SK-N-DZ (cell line): Measurements from ENCODE around the gene BPIFB1. TPM values are rescaled to one million over a fixed set of nuclear protein-coding genes. Genes with fewer than 3 reads are reported as not detected.

Source experiments
- DNase-seq: peaks from one replicate; pipeline ENCODE4 v3.0.0-alpha.2; 2015; ENCODE audit warnings: low spot score
- polyA plus RNA-seq, 2 experiments: library from polyadenylated mRNA; depleted of rRNA; stranded (reverse); fragments of >200 nt; gene quantifications; 2 replicates each; pipeline ENCODE4 v1.2.3, GENCODE V29; 2014

Gene BPIFB1, protein sequence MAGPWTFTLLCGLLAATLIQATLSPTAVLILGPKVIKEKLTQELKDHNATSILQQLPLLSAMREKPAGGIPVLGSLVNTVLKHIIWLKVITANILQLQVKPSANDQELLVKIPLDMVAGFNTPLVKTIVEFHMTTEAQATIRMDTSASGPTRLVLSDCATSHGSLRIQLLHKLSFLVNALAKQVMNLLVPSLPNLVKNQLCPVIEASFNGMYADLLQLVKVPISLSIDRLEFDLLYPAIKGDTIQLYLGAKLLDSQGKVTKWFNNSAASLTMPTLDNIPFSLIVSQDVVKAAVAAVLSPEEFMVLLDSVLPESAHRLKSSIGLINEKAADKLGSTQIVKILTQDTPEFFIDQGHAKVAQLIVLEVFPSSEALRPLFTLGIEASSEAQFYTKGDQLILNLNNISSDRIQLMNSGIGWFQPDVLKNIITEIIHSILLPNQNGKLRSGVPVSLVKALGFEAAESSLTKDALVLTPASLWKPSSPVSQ
- not detected in 2 replicates for polyA plus RNA-seq (2014; cell fraction: cytosol; rRNA removed)
- not detected in 2 replicates for polyA plus RNA-seq (2014; cell fraction: nucleus; rRNA removed)

DNA sequence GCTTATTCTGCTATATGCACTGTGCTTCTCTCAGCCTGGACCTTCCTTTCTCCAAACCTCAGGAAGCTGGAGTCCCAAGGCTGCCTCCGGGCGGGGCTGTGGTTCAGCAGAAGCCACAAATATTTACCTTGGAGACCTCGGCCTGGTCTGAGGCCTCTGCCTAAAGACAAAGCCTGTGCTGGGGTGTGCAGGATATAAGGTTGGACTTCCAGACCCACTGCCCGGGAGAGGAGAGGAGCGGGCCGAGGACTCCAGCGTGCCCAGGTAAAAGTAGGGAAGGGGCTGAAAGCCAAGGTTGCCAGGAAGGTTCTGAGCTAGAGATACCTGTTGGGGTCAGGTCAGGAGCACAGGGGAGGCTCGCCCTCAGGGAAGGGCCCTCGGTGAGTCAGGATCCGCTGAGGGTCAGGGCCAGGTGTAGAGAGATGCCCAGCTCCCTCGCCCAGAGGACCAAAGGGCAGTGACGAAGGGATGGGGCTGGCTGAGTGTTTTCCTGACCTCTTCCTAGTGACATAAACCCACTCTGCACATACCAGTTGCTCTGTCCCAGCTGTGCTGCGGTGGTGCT, at the start of gene BPIFB1:
Gene BPIFB1, plus strand, starts transcription at position 224 of the 565 bp plus-strand sequence. CDS start 2,860 bp downstream, outside the sequence.
- no peak for DNase-seq

DNA sequence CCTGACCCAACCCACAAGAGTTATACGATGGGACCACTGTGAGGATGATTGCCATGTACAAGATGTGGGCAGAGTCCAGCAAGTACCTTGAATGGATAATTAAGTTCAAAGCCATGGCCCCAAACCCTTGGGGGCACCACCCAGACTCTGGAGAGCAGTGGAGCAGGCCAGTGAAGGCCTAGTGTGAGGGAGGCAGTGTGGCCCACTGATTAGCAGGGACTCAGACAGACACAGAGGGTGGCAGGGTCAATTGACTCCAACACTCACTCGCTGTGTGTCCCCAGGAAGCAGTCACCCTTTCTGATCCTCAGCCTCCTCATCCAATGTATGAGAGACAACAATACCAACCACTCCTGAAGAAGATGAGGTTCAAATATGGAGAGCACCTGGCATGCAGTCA, 49.0 kb upstream of the BPIFB1 start:
- DNase-seq: no peak

DNA sequence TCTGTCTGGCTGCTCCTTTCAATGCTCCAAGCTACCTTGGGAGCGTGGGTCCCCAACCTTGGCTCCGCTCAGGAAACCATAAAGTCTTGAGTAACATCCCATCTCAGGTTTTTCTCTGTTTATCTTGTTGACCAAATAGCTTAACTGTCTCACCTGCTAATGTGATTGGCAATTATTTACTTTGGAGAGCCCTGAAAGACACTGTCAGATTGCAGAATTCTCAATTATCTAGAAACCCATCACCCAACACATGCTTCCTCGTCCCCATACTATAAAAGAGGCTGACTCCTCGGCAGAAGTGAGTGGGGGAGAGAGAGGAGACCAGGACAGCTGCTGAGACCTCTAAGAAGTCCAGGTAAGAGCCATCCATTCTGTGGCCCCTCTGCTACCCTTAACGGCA, 47.3 kb upstream of the BPIFB1 start, which contains the start of gene BPIFA1:
Gene BPIFA1, plus strand, starts transcription at position 301 of the 400 bp plus-strand sequence. CDS start 1,716 bp downstream, outside the sequence.
- no peak for DNase-seq

DNA sequence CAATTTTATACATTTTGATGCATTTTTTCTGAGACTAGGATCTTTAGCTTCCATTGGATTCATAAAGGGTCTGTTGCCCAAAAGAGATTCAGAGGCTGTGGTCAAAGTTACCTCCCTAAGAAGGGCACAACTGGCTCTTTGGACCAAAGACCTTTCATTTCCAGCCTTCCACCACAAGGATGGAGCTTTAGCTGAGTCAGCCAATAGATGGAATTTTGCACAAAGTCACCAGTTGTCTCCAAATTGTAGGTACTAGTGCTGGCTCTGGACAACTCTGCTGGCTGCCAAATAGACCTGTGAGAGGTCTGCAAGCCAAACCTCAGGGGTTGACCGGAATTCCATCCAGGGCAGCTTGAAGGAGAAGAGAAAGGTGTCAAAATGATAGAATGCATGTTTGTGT, 46.7 kb upstream of the BPIFB1 start:
- no peak for DNase-seq

DNA sequence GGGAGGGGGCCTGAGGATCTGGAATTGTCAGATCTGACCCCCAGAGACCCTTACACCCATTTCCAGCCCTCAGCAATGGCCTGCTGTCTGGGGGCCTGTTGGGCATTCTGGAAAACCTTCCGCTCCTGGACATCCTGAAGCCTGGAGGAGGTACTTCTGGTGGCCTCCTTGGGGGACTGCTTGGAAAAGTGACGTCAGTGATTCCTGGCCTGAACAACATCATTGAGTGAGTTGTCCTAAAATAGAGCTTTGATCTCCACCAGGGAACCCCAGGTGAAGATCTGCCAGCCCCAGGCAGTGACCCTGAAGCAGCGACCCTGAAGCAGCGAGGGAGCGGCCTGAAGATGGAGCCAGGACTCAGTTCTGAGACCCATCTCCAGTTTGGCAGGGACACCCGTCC, 45.0 kb upstream of the BPIFB1 start:
- no peak for DNase-seq

DNA sequence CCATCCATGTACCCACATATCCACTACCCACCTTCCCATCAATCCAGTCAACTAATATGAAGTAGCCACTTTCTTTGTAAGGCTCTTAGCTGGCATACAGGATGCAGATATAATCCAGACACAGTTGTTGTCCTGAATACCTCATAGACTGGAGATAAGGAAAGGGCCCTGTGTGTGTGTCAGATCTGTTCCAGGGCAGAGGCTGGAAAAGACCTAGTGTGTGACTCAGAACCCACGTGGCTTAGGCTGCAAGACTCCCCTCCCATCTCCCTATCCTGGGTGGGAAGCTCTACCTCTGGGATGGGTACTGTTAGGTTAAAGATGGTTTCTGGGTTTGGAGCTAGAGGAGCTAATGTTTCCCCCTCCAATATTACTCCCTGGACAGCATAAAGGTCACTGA, 43.6 kb upstream of the BPIFB1 start:
- DNase-seq: no peak

DNA sequence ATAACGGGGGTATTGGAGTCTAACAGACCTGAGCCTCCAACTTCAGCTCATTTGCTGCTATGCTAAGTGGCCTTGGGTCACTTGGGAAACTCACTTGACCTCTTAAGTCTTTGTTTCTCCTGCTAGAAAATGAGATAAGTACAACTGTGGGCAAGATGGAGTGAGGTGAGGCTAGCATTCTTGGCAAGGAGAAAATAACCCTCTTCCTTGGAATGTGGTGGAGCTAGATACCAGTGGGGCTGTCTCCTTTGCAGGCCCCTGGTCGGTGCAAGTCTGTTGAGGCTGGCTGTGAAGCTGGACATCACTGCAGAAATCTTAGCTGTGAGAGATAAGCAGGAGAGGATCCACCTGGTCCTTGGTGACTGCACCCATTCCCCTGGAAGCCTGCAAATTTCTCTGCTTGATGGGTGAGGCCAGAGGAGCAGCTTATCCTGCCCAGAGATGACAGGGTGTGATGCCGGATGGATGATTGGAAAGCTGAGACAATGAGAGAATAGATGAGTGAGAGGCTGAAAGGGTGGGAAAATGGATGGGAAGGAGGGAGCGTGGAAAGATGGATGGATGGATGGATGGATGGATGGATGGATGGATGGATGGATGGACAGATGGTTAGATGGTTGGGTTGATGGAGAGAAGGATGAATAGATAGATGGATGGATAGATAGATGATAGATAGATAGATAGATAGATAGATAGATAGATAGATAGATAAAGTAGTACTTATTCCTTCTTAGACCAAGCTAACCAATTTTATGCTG, 42.9 kb upstream of the BPIFB1 start:
- DNase-seq: no peak

DNA sequence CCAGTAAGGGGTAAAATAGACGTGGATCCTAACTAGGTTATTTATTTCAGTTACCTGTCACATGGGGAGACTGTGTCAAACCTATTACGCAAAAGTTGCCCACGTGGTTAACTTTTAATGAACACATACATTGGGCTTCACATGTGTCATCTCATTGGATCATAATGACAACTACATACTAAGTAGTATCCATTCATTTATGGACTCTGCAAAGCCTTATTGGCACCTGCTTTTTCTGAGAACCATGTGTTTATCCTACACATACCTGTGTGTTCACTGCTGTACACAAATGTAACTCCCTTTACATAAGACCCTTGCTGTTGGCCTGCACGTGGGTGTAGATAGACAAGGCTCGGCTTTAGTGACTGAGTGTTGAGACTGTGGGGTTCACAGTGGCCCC, 42.1 kb upstream of the BPIFB1 start:
- no peak for DNase-seq

DNA sequence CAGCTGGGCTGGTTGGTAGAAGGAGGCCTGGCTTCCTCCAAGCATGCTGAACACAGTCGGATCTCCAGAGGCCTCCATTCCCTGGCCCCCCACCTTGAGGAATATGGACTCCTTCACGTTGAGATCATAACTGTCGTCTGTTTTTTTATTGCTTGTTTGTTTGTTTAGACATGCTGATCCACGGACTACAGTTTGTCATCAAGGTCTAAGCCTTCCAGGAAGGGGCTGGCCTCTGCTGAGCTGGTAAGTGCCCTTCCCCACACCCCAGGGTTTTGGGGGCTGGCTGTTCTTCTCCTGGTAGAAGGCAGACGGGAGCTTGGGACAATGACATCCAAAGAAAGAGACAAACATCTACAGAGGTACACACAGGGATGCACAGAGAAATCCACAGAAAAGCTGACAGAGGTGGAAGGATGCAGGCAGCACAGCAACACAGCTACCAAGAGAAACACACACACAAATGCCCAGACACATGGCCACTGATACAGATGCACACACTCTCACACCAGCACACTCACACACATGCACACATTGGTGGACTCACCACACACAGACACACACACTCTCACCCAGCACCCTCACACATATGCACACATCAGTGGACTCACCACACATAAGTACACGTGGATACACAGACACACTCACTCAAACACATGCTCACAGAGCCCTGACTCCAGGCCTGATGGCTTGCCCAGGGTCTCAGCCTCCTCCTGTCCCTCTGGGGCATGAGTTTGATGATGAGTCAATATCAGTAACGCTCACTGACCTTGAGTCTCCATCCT, 40.5 kb upstream of the BPIFB1 start:
- DNase-seq: no peak

DNA sequence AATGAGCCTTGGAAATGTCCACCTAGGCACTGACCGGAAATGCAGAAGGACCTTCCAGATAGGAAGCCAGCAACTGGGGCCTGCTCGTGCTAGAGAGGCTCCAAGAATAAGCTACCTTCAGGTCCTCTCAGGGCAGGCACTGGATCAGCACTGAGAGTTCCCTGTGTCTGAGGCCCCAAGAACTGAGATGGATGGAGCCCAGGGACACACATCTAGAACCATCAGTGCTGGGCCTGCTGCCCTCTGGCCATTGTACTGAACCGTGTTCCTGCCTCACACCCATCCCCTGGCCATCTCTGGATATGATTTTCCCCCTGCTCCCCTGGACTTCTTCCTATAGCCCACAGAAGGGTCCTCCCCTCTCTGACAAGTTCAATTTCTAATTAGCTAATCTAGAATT, 36.9 kb upstream of the BPIFB1 start:
- no peak for DNase-seq

DNA sequence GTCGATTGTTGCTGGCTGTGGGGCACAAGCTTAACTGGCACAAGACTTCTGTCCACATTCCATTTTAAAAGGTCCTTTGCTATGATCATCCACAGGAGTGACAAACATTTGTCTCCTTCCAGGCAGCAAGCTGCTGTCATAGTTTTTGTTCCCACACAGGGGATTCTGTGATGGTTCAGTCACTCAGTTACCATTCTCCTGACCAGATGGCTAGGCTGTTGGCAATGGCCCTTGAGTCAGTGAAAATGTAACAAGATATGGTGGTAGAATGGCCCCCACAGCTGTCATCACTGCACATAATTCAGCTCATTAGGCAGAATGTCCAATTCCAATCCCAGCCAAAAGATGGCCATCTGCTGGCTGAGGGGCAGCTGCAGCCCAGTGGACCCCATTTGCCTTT, 33.6 kb upstream of the BPIFB1 start:
- no peak for DNase-seq

DNA sequence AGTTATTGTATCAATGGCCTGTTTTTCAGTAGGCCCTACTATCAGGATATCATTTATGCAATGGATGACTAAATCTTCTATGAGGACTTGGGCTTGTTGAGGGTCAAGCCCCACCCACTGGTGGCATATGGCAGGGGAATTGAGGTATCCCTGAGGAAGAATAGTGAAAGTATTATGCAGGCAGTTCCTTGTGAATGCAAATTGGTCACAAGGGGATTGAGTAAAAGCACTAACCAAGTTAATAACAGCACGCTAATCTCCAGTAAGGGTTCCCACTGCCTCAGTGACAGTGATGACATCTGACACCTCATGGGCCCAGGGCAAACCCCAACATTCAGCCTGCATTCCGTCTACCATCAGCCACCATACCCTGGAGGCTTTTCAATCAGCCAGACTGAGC, 32.3 kb upstream of the BPIFB1 start:
- DNase-seq: no peak

DNA sequence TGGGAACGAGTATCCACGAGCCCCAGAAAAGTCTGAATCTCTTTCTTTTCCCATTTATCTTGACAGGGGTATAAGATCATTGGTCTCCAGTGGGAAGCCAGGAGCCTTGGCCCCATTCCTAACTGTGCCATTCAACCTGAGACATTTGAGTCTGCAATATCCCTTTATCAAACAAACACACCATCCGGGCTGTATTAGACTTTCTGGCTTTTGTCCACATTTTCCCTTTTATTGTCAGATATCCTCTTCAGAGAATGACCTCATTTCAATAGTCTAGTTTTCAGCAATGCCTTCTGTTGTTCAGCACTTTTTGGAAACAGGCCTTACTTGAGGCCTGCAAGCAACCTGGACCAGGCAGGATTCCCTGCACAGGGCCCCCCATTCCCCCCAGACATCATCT, 31.5 kb upstream of the BPIFB1 start:
- no peak for DNase-seq

DNA sequence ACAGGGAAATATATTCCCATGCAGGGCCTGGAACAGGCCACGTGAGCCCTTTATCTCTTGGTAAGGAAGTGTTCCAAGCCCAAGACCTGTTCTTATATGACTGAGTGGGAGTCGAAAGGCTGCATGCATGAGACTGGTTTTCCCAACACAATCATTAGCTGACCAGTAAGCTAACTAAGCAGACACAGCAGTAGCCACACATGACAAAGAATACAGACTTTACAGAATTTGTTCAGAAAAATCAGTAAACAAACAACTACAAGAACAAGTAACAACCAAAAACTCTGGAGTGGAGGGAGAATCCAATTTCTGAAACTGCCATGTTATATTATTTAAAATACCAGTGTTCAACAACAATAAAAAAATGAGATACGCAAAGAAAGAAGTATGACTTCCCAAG, 30.6 kb upstream of the BPIFB1 start:
- no peak for DNase-seq

DNA sequence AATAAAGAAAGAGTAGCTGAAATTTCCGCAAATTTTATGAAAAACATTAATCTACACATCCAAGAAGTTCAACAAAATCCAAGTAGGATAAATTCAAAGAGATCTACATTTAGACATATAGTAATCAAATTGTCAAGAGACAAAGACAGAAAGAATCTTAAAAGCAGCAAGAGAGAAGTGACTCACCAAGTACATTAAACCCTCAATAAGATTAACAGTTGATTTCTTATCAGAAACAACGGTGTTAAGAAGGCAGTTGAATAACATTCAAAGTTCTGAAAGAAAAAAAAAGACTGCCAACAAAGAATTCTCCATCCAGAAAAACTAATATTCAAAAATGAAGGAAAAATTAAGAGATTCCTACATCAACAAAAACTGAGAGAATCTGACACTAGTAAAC, 28.0 kb upstream of the BPIFB1 start:
- DNase-seq: no peak

DNA sequence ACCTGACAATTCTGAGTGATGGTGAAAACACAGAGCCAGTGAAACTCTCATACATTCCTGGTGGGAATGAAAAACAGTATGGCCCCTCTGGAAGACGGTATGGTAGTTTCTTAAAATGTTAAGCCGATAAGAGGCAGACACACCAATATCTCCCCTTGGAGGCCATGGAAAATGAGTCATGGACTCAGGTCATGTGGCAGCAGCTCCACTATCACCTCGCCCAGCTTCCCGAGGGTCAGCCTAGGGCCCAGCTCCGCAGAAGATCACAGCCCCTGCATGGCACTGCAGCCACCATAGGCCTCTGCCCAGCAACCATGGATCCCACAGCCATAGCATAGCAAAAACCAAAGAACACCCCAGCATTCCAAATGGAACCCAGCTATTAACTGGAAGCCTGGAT, 25.8 kb upstream of the BPIFB1 start:
- DNase-seq: no peak

DNA sequence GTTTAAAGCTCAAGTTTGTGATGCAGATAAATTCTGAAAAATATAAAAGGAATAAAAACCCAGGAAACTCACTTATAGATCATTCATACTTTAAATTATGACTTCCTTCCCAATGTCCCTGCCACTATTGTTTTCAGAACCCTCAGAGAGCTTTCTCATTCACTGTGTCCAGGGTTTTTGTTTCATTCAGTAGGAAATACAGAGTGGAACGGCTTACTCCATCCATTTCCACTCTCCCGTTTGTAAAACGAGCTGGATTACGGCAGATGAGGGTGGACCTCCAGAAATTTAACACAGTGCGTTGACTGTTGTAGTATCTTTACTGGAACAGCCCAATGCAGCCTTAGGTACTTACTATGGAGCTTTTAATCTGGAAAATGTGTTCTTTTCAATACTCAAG, 23.6 kb upstream of the BPIFB1 start:
- DNase-seq: no peak

DNA sequence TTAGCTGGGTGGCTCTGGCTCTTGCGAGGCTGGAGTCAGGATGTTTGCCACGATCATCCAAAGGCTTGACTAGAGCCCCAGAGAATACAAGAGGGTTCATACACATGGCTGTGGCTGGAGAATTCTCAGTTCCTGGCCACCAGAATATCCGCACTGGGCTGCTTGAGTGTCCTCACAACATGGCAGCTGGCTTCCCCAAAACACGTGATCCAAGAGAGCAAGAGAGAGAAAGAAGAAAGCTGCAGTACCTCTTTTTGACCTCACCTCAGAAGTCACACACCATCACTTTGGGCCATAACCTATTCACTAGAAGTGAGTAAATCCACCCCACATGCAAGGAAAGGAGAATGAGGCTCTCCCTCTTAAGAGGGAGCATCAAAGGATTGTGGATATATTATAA, 21.5 kb upstream of the BPIFB1 start:
- DNase-seq: no peak

DNA sequence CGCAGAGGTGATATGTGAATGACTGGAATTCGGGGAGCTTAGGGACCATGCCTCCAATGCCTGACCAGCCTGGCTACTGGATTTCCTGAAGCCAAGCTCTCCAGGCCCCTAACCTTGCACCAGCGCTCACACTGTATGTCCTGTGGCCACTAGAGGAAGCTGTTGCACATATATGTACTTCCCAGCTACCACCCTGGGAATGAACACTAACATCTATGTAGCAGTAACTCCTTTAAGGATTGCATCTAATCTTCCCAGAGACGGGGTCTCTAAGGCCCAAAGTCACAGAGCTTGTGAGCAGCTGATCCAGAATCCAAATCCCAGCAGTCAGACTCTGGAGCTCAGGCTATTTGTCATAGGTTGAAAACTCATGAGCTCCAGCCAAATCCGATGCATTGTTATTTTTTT, 20.4 kb upstream of the BPIFB1 start:
- DNase-seq: peak; percentile 59

DNA sequence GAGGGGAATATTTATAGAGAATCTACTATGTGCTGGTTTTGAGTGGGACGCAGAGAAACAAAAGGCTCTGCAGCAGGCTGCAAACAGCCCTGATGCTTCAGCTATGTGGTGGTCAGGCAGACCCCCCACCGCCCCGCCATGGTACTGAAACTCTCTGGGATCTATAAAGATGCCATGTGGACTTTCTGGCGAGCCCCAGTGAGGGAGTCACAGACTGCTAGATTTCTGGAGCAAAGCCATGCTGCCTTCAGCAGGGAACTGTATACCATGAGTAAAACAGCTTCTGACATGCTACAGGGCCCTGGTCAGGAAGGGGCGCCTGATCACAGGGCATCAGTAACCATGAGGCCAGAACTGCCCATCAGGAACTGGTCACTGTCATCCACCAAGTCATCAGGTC, 19.2 kb upstream of the BPIFB1 start:
- no peak for DNase-seq

DNA sequence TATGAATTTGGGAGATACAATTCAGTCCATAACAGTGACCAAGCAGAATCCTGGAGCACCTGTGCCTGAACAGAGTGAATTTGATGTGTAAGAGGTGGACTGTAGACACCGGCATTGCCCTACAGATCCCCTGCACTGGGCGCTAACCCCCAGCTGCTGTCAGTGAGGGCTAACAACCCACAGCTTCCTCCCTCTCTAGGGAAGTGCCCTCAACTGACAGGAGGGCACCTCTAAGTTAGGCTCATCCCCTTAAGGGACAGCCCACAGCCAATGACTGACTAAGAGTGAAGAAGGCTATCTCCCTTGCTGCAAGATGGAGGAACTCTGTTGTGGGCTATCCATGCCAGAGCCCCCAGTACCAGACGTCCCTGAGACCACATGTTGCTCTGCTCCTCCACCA, 15.3 kb upstream of the BPIFB1 start:
- DNase-seq: no peak
